Panc1 (cell line): Measurements from ENCODE around the gene CDC42BPA. TPM values are rescaled to one million over a fixed set of nuclear protein-coding genes. Genes with fewer than 3 reads are reported as not detected.

ENCODE experiments used
- ATAC-seq: fragments of 200-7000 bp; cut with Tn5 transposase; 2 replicates; pipeline ENCODE4 v1.9.1; 2020; ENCODE audit warnings: mild to moderate bottlenecking, moderate library complexity
- BruUV-seq: library from RNA; stranded (reverse); fragments of 400-500 nt; replicated peaks from 2 replicates; lab custom pipeline; 2021; lab: Mats Ljungman, UMichigan
- CTCF ChIA-PET: fragments of 300-600 bp; sonication (Branson Sonifier 250); formaldehyde crosslinking; loops from one replicate; lab custom pipeline; 2022; ENCODE audit warnings: antibody characterized with exemption; lab: Charles Lee
- POLR2A ChIA-PET: fragments of 300-600 bp; sonication (Branson Sonifier 250); formaldehyde crosslinking; loops from one replicate; lab custom pipeline; 2022; ENCODE audit warnings: antibody characterized with exemption; lab: Charles Lee
- DNase-seq: peaks from one replicate; pipeline ENCODE4 v3.0.0-alpha.2; 2010; ENCODE audit warnings: low read depth, low spot score
- H3K27ac ChIP-seq: 2 replicates; pipeline ENCODE4 v1.5.1; 2011; ENCODE audit warnings: mild to moderate bottlenecking, low read length, inconsistent platforms
- H3K27me3 ChIP-seq: fragments of 200-500 bp; sonication (Bioruptor generic); 2 replicates; pipeline ENCODE4 v1.6.0; 2014; ENCODE audit warnings: low read length, inconsistent platforms; ENCODE audit not compliant: control insufficient read depth, insufficient read depth
- H3K36me3 ChIP-seq: fragments of 200-500 bp; sonication (Bioruptor generic); 2 replicates; pipeline ENCODE4 v1.5.1; 2014; ENCODE audit warnings: inconsistent platforms, mild to moderate bottlenecking, low read length, moderate library complexity; ENCODE audit not compliant: control insufficient read depth, insufficient read depth
- H3K4me1 ChIP-seq: 2 replicates; pipeline ENCODE4 v1.5.1; 2011; ENCODE audit warnings: inconsistent platforms, mild to moderate bottlenecking, low read length, moderate library complexity; ENCODE audit not compliant: control insufficient read depth, insufficient read depth
- H3K4me3 ChIP-seq, 2 experiments: 2 replicates each; pipeline ENCODE4 v1.5.1; 2011 to 2012; ENCODE audit warnings: low read depth in 2 of 2, low read length in 2 of 2, mild to moderate bottlenecking in 2 of 2, inconsistent platforms in 1 of 2, moderate library complexity in 1 of 2
- H3K9me3 ChIP-seq: fragments of 200-500 bp; sonication (Bioruptor generic); 2 replicates; pipeline ENCODE4 v1.5.1; 2014; ENCODE audit warnings: low read depth, mild to moderate bottlenecking, inconsistent platforms, low read length, moderate library complexity; ENCODE audit not compliant: control insufficient read depth, insufficient read depth
- POLR2AphosphoS5 ChIP-seq: IDR thresholded peaks from 2 replicates; pipeline ENCODE4 v1.6.1; 2012; ENCODE audit warnings: mild to moderate bottlenecking, low read depth, low read length, moderate library complexity
- SIN3A ChIP-seq: IDR thresholded peaks from 2 replicates; pipeline ENCODE4 v1.6.1; 2012; ENCODE audit warnings: low read depth, mild to moderate bottlenecking, low read length, moderate library complexity, borderline replicate concordance; ENCODE audit not compliant: insufficient read depth
- TCF7L2 ChIP-seq: IDR thresholded peaks from 2 replicates; pipeline ENCODE4 v1.6.1; 2011; ENCODE audit warnings: mild to moderate bottlenecking, low read depth, low read length, inconsistent platforms
- in situ Hi-C: cut with HindIII; loops from 2 replicates; pipeline ENCODE4 v1.10.0; 2016; ENCODE audit warnings: low sequenced_read_pairs, low pct_unique_long_range_greater_than_20kb
- intact Hi-C: fragments of 100-400 bp; cut with micrococcal nuclease; formaldehyde crosslinking; loops from one replicate; pipeline ENCODE4 v1.10.0; 2022; ENCODE audit not compliant: unreplicated experiment
- total RNA-seq: library from RNA; stranded (reverse); gene quantifications from one replicate; pipeline ENCODE4 v1.2.1, GENCODE V29; 2021; ENCODE audit not compliant: unreplicated experiment
- TF ChIP-seq, protein P1 (sequence below): fragments of 450-650 bp; IDR thresholded peaks from 2 replicates; pipeline ENCODE4 v1.5.1; 2017; ENCODE audit warnings: mild to moderate bottlenecking
- TF ChIP-seq, protein P2 (sequence below), 2 experiments: IDR thresholded peaks; 2 replicates each; pipeline ENCODE4 v1.6.1; 2011 to 2012; ENCODE audit warnings: low read depth in 2 of 2, control low read depth in 1 of 2, low read length in 1 of 2, mild to moderate bottlenecking in 1 of 2, moderate library complexity in 1 of 2; ENCODE audit not compliant: insufficient read depth in 1 of 2

The CDC42BPA gene
- total RNA-seq, 1 experiment from 2014 or later, result 32.8 TPM

DNA sequence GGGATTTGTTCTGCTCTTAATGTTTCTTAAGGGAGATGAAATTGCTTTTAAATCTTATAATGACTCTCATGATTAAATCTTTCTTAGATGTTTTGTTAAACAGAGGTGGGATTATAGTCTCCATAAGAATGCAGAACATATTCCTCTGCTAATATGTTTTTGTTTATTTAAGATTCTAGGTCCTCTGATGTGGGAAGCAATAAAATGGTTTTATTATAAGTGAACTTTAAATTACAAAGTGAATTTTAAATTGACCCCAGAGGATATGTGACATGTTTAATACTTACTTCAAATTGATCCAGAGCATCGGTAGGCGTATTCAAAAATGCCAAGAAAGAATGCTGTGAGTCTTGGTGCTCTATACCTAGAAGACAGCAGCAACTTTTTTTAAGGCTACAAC, 248.8 kb downstream of the CDC42BPA start:
- Histone ChIP-seq H3K9me3 (no peaks in the 10 kb centered on the region), H3K36me3 (peaks cover 32% of the 10 kb centered on the region), H3K4me3 (no peak overlapping the region), H3K27ac (no peak overlapping the region), H3K27me3 (no peaks in the 10 kb centered on the region), H3K4me1 (no peaks in the 10 kb centered on the region; the same call in 1 of the 2 replicates)
- CTCF ChIA-PET, result no interaction called here
- intact Hi-C loops, result no loop called here
- in situ Hi-C loops, result no loop called here
- no peak for TF ChIP-seq SIN3A
- TF ChIP-seq TCF7L2, result no peak
- TF ChIP-seq, protein P1, sequence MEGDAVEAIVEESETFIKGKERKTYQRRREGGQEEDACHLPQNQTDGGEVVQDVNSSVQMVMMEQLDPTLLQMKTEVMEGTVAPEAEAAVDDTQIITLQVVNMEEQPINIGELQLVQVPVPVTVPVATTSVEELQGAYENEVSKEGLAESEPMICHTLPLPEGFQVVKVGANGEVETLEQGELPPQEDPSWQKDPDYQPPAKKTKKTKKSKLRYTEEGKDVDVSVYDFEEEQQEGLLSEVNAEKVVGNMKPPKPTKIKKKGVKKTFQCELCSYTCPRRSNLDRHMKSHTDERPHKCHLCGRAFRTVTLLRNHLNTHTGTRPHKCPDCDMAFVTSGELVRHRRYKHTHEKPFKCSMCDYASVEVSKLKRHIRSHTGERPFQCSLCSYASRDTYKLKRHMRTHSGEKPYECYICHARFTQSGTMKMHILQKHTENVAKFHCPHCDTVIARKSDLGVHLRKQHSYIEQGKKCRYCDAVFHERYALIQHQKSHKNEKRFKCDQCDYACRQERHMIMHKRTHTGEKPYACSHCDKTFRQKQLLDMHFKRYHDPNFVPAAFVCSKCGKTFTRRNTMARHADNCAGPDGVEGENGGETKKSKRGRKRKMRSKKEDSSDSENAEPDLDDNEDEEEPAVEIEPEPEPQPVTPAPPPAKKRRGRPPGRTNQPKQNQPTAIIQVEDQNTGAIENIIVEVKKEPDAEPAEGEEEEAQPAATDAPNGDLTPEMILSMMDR, result no peak
- TF ChIP-seq POLR2AphosphoS5, result no peak
- TF ChIP-seq, protein P2, sequence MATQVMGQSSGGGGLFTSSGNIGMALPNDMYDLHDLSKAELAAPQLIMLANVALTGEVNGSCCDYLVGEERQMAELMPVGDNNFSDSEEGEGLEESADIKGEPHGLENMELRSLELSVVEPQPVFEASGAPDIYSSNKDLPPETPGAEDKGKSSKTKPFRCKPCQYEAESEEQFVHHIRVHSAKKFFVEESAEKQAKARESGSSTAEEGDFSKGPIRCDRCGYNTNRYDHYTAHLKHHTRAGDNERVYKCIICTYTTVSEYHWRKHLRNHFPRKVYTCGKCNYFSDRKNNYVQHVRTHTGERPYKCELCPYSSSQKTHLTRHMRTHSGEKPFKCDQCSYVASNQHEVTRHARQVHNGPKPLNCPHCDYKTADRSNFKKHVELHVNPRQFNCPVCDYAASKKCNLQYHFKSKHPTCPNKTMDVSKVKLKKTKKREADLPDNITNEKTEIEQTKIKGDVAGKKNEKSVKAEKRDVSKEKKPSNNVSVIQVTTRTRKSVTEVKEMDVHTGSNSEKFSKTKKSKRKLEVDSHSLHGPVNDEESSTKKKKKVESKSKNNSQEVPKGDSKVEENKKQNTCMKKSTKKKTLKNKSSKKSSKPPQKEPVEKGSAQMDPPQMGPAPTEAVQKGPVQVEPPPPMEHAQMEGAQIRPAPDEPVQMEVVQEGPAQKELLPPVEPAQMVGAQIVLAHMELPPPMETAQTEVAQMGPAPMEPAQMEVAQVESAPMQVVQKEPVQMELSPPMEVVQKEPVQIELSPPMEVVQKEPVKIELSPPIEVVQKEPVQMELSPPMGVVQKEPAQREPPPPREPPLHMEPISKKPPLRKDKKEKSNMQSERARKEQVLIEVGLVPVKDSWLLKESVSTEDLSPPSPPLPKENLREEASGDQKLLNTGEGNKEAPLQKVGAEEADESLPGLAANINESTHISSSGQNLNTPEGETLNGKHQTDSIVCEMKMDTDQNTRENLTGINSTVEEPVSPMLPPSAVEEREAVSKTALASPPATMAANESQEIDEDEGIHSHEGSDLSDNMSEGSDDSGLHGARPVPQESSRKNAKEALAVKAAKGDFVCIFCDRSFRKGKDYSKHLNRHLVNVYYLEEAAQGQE (IDR thresholded peaks at IDR 0.05; ENCODE audit: insufficient read depth in 1 of 2, low read depth in 2 of 2, low read length in 1 of 2), result no peak
- DNase-seq, result no peak
- no peak for ATAC-seq
- no TSS peak for BruUV-seq
- POLR2A ChIA-PET, result no interaction called here

- TF ChIP-seq, protein P1, result no peak
- no peak for TF ChIP-seq POLR2AphosphoS5
- TF ChIP-seq TCF7L2, result no peak
- TF ChIP-seq, protein P2 (IDR thresholded peaks at IDR 0.05; ENCODE audit: insufficient read depth in 1 of 2, low read depth in 2 of 2, low read length in 1 of 2), result no peak
- DNase-seq, result no peak
- in situ Hi-C loops, result no loop called here
- no peak for ATAC-seq
- intact Hi-C loops, result no loop called here
- Histone ChIP-seq H3K27me3 (no peaks in the 10 kb centered on the region), H3K9me3 (no peaks in the 10 kb centered on the region), H3K27ac (no peak overlapping the region), H3K4me3 (no peak overlapping the region), H3K4me1 (no peaks in the 10 kb centered on the region; the same call in 1 of the 2 replicates), H3K36me3 (peaks cover 30% of the 10 kb centered on the region)
- POLR2A ChIA-PET, result interaction anchor here (0.5 kb wide), 1 partner anchor 883 kb away, joined by 4 read pairs; no protein-coding TSS in a partner anchor
- CTCF ChIA-PET, result no interaction called here
- no TSS peak for BruUV-seq
These were observed 249.4 kb downstream of the CDC42BPA start for GRCh38 chr1:227068883-227069282.
